Uterus (tissue), 4 donors: Measurements from ENCODE around the gene BATF3. TPM values are rescaled to one million over a fixed set of nuclear protein-coding genes. Genes with fewer than 3 reads are reported as not detected.

Experiments used
- DNase-seq, 2 donors: peaks; one replicate each; pipeline ENCODE4 v3.0.0-alpha.2; 2019 to 2020
- H3K27ac ChIP-seq, 2 donors: fragments of 200-600 bp; sonication (generic); 1 replicate in 1 of 2; 2 replicates in 1 of 2; pipeline ENCODE4 v1.5.1; 2016 to 2018
- H3K27me3 ChIP-seq, 2 donors: fragments of 200-600 bp; sonication (generic); one replicate each; pipeline ENCODE4 v1.5.1; 2018 to 2019; ENCODE audit warnings: control low read depth in 1 of 2
- H3K36me3 ChIP-seq, 2 donors: fragments of 200-600 bp; sonication (generic); one replicate each; pipeline ENCODE4 v1.5.1; 2019; ENCODE audit warnings: control low read depth in 1 of 2
- H3K4me1 ChIP-seq, 2 donors: fragments of 200-600 bp; sonication (generic); one replicate each; pipeline ENCODE4 v1.5.1; 2018 to 2019; ENCODE audit warnings: control low read depth in 1 of 2
- H3K4me3 ChIP-seq, 2 donors: fragments of 200-600 bp; sonication (generic); 1 replicate in 1 of 2; 2 replicates in 1 of 2; pipeline ENCODE4 v1.5.1; 2018 to 2019; ENCODE audit warnings: mild to moderate bottlenecking in 1 of 2
- H3K9me3 ChIP-seq, 2 donors: fragments of 200-600 bp; sonication (generic); one replicate each; pipeline ENCODE4 v1.5.1; 2019; ENCODE audit warnings: control low read depth in 1 of 2
- CTCF ChIP-seq, 4 experiments: fragments of 200-600 bp in 2 of 4; fragments of 450-650 bp in 2 of 4; sonication (generic) in 2 of 4; IDR thresholded peaks; one replicate each; pipeline ENCODE4 v1.5.1; 2016 to 2019; ENCODE audit warnings: antibody characterized with exemption in 4 of 4, mild to moderate bottlenecking in 2 of 4, moderate library complexity in 1 of 4
- POLR2A ChIP-seq, 2 donors: fragments of 450-650 bp; IDR thresholded peaks; one replicate each; pipeline ENCODE4 v1.6.1; 2016; ENCODE audit warnings: antibody characterized with exemption in 2 of 2, mild to moderate bottlenecking in 1 of 2, moderate library complexity in 1 of 2
- intact Hi-C: fragments of 100-400 bp; cut with DNase I; formaldehyde crosslinking; loops from one replicate; pipeline ENCODE4 v1.15.1; 2023; ENCODE audit warnings: low total_unique reads
- total RNA-seq, 4 donors: library from RNA; depleted of rRNA in 3 of 4; stranded (reverse); fragments of >200 nt in 3 of 4; gene quantifications; one replicate each; pipeline versions ENCODE4 v1.1.0 to v1.2.4, GENCODE V29; 2014 to 2023
- donor health status: DM: yes; HTN: yes; CAD: no.

The BATF3 gene
- total RNA-seq, 4 donors from 2014 or later = 3.0 to 10.3 (median 3.5) TPM; not detected in 1

GRCh38 chr1:212669600-212669999 lies 30.0 kb downstream of the BATF3 start:
- Histone ChIP-seq H3K27ac (no peak overlapping the region), H3K27me3 (no peaks in the 10 kb centered on the region), H3K4me3 (no peak overlapping the region), H3K4me1 (peaks cover 0 to 7% of the 10 kb centered on the region in 2 donors), H3K36me3 (no peaks in the 10 kb centered on the region), H3K9me3 (no peaks in the 10 kb centered on the region)
- no peak for DNase-seq
- TF ChIP-seq POLR2A (IDR thresholded peaks at IDR 0.05) (no peak), CTCF (IDR thresholded peaks at IDR 0.05) (no peak)
- intact Hi-C loops = loop anchor here (10.0 kb wide), 1 partner anchor 115 kb away; no protein-coding TSS in a partner anchor

- Histone ChIP-seq H3K9me3 (no peaks in the 10 kb centered on the region), H3K27ac (no peak overlapping the region), H3K36me3 (no peaks in the 10 kb centered on the region), H3K27me3 (no peaks in the 10 kb centered on the region), H3K4me1 (peaks cover 0 to 7% of the 10 kb centered on the region in 2 donors), H3K4me3 (no peak overlapping the region)
- TF ChIP-seq CTCF (IDR thresholded peaks at IDR 0.05) (no peak), POLR2A (IDR thresholded peaks at IDR 0.05) (no peak)
- intact Hi-C loops = loop anchor here (10.0 kb wide), 1 partner anchor 116 kb away; no protein-coding TSS in a partner anchor
- no peak for DNase-seq
Observed at GRCh38 chr1:212669102-212669501, 30.5 kb downstream of the BATF3 start.

DNA sequence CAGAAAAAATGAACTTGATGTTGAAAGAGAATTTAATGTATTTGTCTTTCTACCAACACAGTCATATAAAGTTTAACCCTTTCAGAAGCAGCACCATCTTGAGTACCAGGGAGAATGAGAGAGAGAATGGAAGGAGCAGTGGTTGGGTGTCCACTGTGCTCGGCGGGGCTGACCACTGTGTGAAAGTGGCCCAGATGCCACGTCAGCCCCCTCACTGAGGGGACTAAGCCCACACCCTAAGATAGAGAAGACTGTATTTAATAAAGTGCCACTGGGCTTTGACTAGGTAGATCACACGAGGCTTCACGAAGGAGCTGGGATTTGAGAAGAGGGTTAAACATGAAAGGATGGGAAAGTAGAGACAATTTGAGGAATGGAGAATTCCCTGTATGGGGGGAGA lies 31.2 kb downstream of the BATF3 start:
- DNase-seq = no peak
- no peaks in the 10 kb centered on the region for H3K36me3 ChIP-seq
- no peaks in the 10 kb centered on the region for H3K9me3 ChIP-seq
- H3K27me3 ChIP-seq = no peaks in the 10 kb centered on the region
- intact Hi-C loops = loop anchor here (10.0 kb wide), 1 partner anchor 116 kb away; no protein-coding TSS in a partner anchor
- peak overlapping the region; percentile 56 to 74 for H3K27ac ChIP-seq
- no peak overlapping the region for H3K4me3 ChIP-seq
- H3K4me1 ChIP-seq = peaks cover 0 to 7% of the 10 kb centered on the region in 2 donors
- TF ChIP-seq CTCF (IDR thresholded peaks at IDR 0.05) = no peak
- no peak for TF ChIP-seq POLR2A (IDR thresholded peaks at IDR 0.05)

GRCh38 chr1:212667223-212668139 lies 32.2 kb downstream of the BATF3 start:
- Histone ChIP-seq H3K9me3 (no peaks in the 10 kb centered on the region), H3K4me1 (peaks cover 0 to 7% of the 10 kb centered on the region in 2 donors), H3K36me3 (no peaks in the 10 kb centered on the region), H3K27me3 (no peaks in the 10 kb centered on the region), H3K27ac (peak overlapping the region; percentile 56 to 74), H3K4me3 (no peak overlapping the region)
- intact Hi-C loops = loop anchor here (10.0 kb wide), 1 partner anchor 117 kb away; no protein-coding TSS in a partner anchor
- DNase-seq = peak; percentile 42 to 55
- no peak for TF ChIP-seq CTCF (IDR thresholded peaks at IDR 0.05)
- TF ChIP-seq POLR2A (IDR thresholded peaks at IDR 0.05) = no peak
